ENCODE data around the gene ERG28. TPM values are rescaled to one million over a fixed set of nuclear protein-coding genes. Genes with fewer than 3 reads are reported as not detected.
"Not testable (repeated sequence)": the region's sequence is repeated elsewhere in the genome, so short reads cannot be mapped to it uniquely, and the experiment has no call there.

ERG28 gene
- total RNA-seq, 1 donor = 8.7 TPM

- no peak overlapping the region for H3K4me3 ChIP-seq (ENCODE audit: low read depth, low read length)
- DNase-seq (ENCODE audit: low read depth) = no peak
- no peak for TF ChIP-seq CTCF (IDR thresholded peaks at IDR 0.05; ENCODE audit: insufficient read depth, low read length)
Measured at GRCh38 chr14:75700295-75700694, 39.6 kb upstream of the ERG28 start.

- no peak for DNase-seq (ENCODE audit: low read depth)
- H3K4me3 ChIP-seq (ENCODE audit: low read depth, low read length) = no peak overlapping the region
- no peak for TF ChIP-seq CTCF (IDR thresholded peaks at IDR 0.05; ENCODE audit: insufficient read depth, low read length)
Measured at GRCh38 chr14:75699331-75699730, 38.7 kb upstream of the ERG28 start.

- no peak for TF ChIP-seq CTCF (IDR thresholded peaks at IDR 0.05; ENCODE audit: insufficient read depth, low read length)
- no peak for DNase-seq (ENCODE audit: low read depth)
Measured at GRCh38 chr14:75697918-75698317, 37.2 kb upstream of the ERG28 start.

GRCh38 chr14:75697386-75697785 lies 36.7 kb upstream of the ERG28 start:
- no peak overlapping the region for H3K4me3 ChIP-seq (ENCODE audit: low read depth, low read length)
- TF ChIP-seq CTCF (IDR thresholded peaks at IDR 0.05; ENCODE audit: insufficient read depth, low read length) = no peak
- no peak for DNase-seq (ENCODE audit: low read depth)

More at GRCh38 chr14:75697918-75698317, 37.2 kb upstream of the ERG28 start:
- H3K4me3 ChIP-seq (ENCODE audit: low read depth, low read length) = no peak overlapping the region

GRCh38 chr14:75695025-75695424 lies 34.3 kb upstream of the ERG28 start:
- DNase-seq (ENCODE audit: low read depth); H3K4me3 ChIP-seq (ENCODE audit: low read depth, low read length): not testable (repeated sequence)

- no peak for TF ChIP-seq CTCF (IDR thresholded peaks at IDR 0.05; ENCODE audit: insufficient read depth, low read length)
- H3K4me3 ChIP-seq (ENCODE audit: low read depth, low read length) = no peak overlapping the region
- no peak for DNase-seq (ENCODE audit: low read depth)
Measured at GRCh38 chr14:75690010-75690409, 29.3 kb upstream of the ERG28 start.

- no peak overlapping the region for H3K4me3 ChIP-seq (ENCODE audit: low read depth, low read length)
- no peak for TF ChIP-seq CTCF (IDR thresholded peaks at IDR 0.05; ENCODE audit: insufficient read depth, low read length)
- peak; percentile 75 for DNase-seq (ENCODE audit: low read depth)
Measured at GRCh38 chr14:75689012-75689411, 28.3 kb upstream of the ERG28 start.
